Stimulated activated CD8-positive, alpha-beta memory T cell treated with anti-CD3 and anti-CD28 coated beads, Interleukin-7, amount 100 ng/mL, for 48 hours (primary cell): ENCODE measurements around the gene ZNF202.
"Not testable (repeated sequence)": the region's sequence is repeated elsewhere in the genome, so short reads cannot be mapped to it uniquely, and the experiment has no call there.

Experiments
- DNase-seq, 2 donors: peaks; one replicate each; pipeline ENCODE4 v3.0.0-alpha.2; 2020; ENCODE audit warnings: low read depth in 1 of 2; ENCODE audit errors: extremely low read depth in 1 of 2

The ZNF202 gene

DNA sequence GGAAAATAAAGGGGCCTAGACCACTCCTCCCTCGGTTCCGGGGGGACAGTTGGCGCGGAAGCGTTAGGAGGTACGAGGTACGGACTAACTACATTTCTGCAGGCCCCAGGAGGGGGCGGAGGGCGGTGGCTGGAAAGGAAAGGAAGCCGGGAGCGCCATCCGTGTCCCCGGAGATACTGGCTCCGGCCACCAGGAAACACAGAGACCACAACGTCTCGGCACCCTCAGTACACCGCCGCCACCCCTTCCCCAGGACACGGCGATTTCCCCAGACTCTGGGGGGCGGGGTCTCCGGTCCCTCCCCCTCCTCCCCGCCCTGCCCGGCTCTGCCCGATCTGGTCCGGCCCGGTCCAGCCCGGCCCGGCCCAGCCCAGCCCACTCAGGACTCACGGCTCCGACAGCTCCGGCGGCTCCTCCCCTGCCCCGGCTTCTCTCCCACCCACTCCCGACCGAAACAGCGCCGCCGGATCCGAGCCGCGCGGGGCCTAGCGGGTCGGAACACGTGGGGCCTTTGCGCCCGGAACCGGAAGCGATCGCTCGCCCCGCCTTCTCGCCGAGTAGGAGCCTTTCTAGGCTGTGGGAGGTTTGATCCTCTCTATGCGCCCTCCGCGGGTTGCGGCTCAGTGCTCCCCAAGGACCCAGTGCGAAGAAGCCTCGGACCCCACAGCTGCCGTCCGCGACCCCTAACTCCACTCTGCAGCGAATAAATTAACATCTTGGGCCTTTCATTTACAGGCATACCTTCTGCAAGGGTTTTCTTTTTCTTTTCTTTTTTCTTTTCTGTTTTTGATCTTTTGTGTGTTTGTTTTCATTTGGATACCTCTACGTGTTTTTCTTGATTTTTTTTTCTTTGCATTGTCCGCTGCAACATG, at the start of gene ZNF202:
Gene ZNF202 (minus strand): TSS at position 502 of the 872 bp plus-strand sequence. CDS start 10,772 bp downstream, outside the sequence.
- DNase-seq, result peak; percentile 78 to 87

- DNase-seq, result no peak
Observed at GRCh38 chr11:123783536-123783935, 42.1 kb upstream of the ZNF202 start.

DNA sequence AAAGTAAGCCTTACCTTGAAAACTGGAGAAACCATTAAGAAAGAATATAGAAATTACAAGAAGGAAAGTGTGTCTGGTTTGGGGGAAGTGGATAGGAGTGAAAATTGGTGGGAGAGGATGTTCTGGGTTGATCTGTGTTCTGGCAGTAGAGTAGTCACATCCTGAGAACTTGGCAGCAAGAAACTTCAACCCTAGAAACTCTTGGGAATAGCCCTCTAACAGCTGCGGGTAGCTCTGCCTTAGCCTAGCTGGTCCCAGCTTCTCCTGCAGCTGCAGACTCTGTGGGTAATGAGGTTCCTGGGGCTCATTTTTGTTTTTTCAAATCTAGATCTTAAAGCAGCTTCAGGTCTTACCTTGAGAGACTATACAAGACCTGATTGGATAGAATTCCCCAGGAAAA, 37.1 kb upstream of the ZNF202 start:
- no peak for DNase-seq

DNA sequence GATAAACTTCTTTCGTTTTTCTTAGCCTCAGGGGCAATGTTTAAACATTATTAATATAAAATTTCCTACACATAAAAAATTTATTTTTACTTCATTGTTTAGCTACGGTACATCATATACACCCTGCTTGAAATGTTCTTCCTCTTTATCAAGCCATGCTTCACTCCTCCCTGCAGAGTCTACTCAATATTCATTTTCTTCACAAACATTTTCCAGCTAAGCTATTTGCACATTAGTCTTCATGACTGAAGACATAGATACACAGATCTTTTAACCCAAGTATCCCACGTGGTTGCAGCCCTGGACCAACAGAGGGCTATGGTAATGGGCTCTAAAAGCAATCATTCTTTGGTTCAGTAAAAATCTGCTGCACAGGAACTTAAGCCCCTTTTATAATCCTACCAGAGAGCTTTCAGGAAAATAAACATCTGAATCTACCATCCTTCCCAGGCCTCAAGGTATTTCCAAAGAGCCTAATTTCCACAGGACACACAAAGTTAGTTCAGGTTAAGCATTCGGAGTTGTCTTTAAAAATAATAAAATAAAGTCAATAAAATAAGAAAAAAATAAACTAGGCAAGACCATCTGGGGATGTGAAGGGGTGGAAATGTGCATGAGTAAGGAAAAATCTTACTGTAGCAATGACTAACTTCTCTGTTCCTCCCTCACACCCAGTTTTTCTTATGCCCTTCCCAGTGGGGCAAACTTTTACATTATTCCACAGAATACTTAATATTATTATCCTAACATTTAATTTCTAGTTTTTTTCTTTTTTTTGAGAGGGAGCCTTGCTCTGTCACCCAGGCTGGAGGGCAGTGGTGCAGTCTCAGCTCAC, 34.5 kb upstream of the ZNF202 start:
- no peak for DNase-seq

DNA sequence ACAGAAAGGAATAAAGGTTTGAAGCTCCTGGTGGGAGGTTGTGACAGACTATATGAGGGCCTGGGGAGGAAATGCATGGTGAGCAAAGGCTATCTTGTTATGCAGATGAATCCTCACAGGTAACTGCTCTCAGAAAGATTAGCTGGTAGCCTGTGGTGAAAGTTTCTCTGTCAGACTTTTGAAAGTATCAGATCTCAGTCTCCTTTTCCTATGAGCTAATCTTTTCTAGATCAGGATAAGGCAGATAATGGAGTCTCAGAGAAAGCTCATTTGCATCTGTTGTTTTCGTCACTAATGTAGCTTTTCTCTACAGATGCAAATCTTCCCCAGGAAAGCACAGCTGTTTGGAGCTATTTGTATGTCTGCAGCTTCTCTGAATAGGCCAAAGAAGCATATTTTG, 33.8 kb upstream of the ZNF202 start:
- DNase-seq, result no peak

- DNase-seq, result no peak
Observed at GRCh38 chr11:123773959-123774358, 32.5 kb upstream of the ZNF202 start.

DNA sequence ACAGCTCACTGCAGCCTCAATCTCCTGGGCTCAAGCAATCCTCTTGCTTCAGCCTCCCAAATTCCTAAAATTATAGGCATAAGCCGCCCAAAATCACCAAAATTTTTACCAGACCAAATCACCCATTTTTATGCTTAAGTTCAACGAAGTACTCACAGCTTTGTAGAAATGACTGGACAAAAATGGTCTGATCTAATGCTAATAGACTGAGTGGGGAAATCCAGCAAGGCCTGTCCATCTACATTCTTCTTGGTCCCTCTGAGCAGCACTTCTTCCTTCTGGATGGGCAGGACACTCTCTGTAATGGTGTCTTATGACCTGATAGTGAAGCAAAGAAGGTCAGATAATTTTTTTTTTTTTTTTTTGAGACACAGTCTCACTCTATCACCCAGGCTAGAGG, 31.6 kb upstream of the ZNF202 start:
- no peak for DNase-seq

- no peak for DNase-seq
Observed at GRCh38 chr11:123771664-123772063, 30.2 kb upstream of the ZNF202 start.

DNA sequence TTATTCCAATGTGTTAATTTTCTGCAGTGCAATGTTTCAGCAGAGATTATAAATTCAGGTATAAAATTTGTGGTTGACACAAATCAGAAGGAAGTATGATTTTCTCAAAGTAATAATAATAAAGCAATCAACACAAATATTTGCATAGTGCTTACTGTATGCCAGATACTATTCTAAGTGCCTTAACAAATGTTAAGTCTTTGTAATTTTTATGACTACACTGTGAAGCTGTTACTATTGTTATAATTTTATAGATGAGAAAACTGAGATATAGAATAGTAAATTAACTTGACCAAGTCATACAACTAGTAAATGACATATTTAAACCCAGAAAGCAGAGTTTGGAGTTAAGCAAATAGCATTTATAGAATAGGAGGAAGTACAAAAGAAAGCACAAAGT, 29.3 kb upstream of the ZNF202 start:
- no peak for DNase-seq

DNA sequence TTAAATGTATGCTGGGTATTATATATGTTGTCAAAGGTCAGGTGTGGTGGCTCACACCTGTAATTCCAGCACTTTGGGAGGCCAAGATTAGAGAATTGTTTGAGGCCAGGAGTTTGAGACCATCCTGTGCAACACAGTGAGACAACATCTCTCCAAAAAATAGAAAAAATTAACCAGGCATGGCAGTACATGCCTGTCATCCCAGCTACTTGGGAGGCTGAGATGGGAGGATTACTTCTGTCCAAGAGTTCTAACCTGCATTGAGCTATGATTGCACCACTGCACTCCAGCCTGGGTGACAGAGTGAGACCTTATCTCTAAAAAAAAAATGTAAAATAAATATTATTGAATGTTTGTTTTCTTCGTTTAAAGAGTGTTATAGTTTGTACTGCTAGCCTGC, 24.1 kb upstream of the ZNF202 start:
- no peak for DNase-seq

DNA sequence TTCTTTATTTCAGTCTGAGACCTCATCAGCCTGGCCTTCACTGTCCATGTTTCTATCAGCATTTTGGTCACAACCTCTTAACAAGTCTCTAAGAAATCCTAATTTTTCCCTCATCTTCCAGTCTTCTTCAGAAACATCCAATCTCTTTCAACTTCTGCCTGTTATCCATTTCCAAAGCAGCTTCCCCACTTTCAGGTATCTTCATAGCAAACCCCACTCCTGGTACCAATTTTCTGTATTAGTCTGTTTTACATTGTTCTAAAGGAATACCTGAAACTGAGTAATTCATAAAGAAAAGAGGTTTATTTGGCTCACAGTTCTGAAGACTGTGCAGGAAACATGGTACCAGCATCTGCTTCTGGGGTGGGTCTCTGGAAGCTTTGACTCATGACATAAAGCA, 21.0 kb upstream of the ZNF202 start:
- DNase-seq, result no peak

DNA sequence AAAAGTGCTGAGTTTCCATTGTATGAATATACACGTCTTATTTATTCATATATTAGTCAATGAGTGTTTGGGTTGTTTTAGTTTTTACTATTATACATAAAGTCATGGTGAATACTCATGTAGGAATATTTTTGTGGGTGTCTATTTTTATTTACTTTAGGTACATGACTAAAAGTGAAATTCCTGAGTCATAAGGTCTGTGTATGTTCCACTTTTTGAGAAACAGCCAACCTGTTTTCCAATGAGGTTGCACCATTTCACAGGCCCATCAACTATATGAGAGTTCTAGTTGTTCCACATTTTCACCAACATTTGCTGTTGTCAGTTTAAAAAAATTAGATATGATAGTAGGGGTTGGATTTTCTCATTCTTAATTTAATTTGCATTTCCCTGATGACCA, 19.4 kb upstream of the ZNF202 start:
- DNase-seq, result no peak

DNA sequence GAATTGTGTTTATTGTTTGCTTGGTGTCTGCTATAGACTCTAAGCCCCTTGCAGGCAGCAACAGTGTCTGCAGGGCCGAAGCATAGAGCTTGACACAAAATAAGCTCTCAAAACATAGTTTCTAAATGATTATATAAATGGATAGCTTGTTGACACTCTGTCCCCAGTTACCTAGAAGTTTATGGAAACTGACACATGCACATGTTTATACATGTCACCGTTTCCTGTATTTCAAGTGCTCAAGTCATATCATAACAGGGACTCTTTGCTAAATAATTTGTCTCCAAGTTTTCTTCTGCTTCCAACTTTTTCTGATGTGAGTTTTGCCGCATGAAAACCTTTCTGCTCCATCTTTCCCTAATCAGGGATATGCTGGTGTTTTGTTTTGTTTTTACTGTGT, 16.5 kb upstream of the ZNF202 start:
- DNase-seq, result no peak

- no peak for DNase-seq
Observed at GRCh38 chr11:123755813-123756212, 14.4 kb upstream of the ZNF202 start.

- no peak for DNase-seq
Observed at GRCh38 chr11:123755344-123755743, 13.9 kb upstream of the ZNF202 start.

DNA sequence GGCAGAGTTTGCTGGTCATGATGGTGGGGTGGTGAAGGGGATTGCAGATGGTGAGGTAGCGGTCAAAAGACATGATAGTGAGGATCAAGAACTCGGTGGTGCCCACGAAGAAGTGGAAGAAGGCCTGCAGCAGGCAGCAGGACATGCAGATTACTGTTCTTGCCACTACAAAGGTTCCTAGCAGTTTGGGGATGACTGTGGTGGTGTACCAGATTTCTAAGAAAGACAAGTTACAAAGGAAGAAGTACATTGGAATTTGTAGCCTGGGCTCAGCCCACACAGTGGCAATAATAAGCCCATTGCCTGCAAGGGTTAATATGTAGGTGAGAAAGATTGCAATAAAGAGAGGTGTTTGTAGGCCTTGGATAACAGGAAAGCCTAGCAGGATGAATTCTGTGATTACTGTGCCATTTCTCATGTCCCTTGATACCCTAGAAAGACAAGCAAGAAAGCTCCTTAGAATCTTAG, 12.7 kb upstream of the ZNF202 start, which contains the start of gene OR6X1:
Gene OR6X1 (minus strand): TSS at position 418 of the 468 bp plus-strand sequence. CDS start 0 bp downstream, at position 418.
- no peak for DNase-seq

DNA sequence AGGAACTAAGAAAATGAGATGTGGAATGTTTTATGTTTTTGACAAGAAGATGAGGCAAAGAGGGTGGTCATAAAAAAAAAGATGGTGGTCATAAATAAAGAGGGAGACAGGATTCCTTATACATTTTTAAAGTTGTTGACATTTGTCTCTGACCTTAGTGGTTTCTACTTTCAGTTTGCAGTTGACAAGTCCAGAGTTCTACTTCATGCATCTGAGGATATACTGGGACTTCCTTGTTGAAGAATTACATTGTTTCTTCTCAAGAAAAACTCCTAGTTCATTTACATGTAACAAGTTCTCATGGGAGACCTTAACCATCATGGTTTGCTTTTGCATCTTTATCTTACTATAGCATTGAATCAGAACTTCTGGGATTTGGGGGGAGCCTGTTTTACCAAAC, 11.7 kb upstream of the ZNF202 start:
- DNase-seq, result no peak

GRCh38 chr11:123751781-123752180, 10.3 kb upstream of the ZNF202 start:
- no peak for DNase-seq

- not testable (repeated sequence) for DNase-seq
Observed at GRCh38 chr11:123748349-123748748, 6.9 kb upstream of the ZNF202 start.

DNA sequence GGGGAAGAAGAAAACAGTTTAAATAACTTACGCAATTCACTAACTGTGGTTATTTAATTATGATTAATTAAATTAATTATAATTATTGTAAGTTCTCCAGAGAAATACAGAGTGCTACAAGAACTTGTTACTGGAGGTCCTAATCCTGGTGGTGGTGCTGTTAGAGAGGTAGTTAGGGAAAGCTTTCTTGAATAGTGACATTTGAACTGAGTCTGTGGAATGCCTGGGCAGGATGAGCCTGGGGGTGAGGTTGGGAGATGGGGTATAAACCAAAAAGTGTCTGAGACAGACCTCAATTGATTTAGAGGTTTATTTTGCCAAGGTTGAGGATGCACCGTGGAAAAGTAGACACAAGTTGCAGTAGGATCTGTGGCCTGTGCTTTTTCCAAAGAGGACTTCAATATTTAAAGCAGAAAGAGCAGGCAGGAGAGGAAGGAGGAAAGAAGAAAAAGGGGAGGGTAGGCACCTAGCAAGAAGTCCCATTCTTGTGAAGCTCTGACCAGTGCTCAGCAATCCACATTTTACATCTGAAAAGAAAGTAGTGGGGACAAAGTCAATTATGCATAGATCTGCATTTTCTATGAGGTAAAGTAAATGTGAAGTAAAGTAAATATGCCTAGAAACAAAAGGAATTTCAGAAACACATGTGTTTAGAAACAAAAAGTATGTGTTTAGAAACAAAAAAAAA, 4.4 kb upstream of the ZNF202 start:
- DNase-seq, result no peak

GRCh38 chr11:123742724-123743120, 1.3 kb upstream of the ZNF202 start:
- no peak for DNase-seq
